H9 (cell line): ENCODE measurements around the gene PAM. TPM values are rescaled to one million over a fixed set of nuclear protein-coding genes. Genes with fewer than 3 reads are reported as not detected.

Experiments
- DNase-seq: peaks from one replicate; pipeline ENCODE4 v3.0.0-alpha.2; 2017
- H2AFZ ChIP-seq: one replicate; pipeline ENCODE4 v1.6.1; 2013; ENCODE audit warnings: mild to moderate bottlenecking, low read length, control low read depth, moderate library complexity
- H2AK5ac ChIP-seq: 2 replicates; pipeline ENCODE4 v1.6.1; 2013; ENCODE audit warnings: low read length, control low read depth, mixed read lengths; ENCODE audit not compliant: insufficient read length
- H2BK120ac ChIP-seq: one replicate; pipeline ENCODE4 v1.6.1; 2013; ENCODE audit warnings: low read depth, mild to moderate bottlenecking, low read length, control low read depth, inconsistent platforms; ENCODE audit not compliant: poor library complexity, severe bottlenecking
- H2BK12ac ChIP-seq: 2 replicates; pipeline ENCODE4 v1.6.1; 2013; ENCODE audit warnings: low read length, control low read depth, mixed read lengths, low read depth; ENCODE audit not compliant: insufficient read length
- H2BK15ac ChIP-seq: 2 replicates; pipeline ENCODE4 v1.6.1; 2013; ENCODE audit warnings: low read depth, low read length, control low read depth
- H2BK20ac ChIP-seq: one replicate; pipeline ENCODE4 v1.6.1; 2013; ENCODE audit warnings: low read depth, mild to moderate bottlenecking, low read length, control low read depth, inconsistent platforms; ENCODE audit not compliant: poor library complexity, severe bottlenecking
- H2BK5ac ChIP-seq: 2 replicates; pipeline ENCODE4 v1.6.1; 2013; ENCODE audit warnings: low read length, control low read depth, mixed read lengths; ENCODE audit not compliant: insufficient read length
- H3K14ac ChIP-seq: 2 replicates; pipeline ENCODE4 v1.6.1; 2013; ENCODE audit warnings: low read length, control low read depth; ENCODE audit not compliant: insufficient read depth
- H3K18ac ChIP-seq: 2 replicates; pipeline ENCODE4 v1.6.1; 2013; ENCODE audit warnings: low read depth, mild to moderate bottlenecking, mixed read lengths, low read length, control low read depth; ENCODE audit not compliant: insufficient read length
- H3K23ac ChIP-seq: 2 replicates; pipeline ENCODE4 v1.6.1; 2013; ENCODE audit warnings: low read length, control low read depth, mixed read lengths, low read depth; ENCODE audit not compliant: insufficient read length
- H3K23me2 ChIP-seq: 2 replicates; pipeline ENCODE4 v1.6.1; 2013; ENCODE audit warnings: low read depth, mild to moderate bottlenecking, mixed read lengths, low read length, control low read depth; ENCODE audit not compliant: insufficient read length, poor library complexity, severe bottlenecking
- H3K27ac ChIP-seq: 2 replicates; pipeline ENCODE4 v1.5.1; 2013; ENCODE audit warnings: low read length, control low read depth, mixed read lengths, low read depth; ENCODE audit not compliant: insufficient read length
- H3K27me3 ChIP-seq: 2 replicates; pipeline ENCODE4 v1.6.1; 2013; ENCODE audit warnings: low read length, control low read depth, inconsistent platforms; ENCODE audit not compliant: insufficient read depth
- H3K4ac ChIP-seq: 2 replicates; pipeline ENCODE4 v1.6.1; 2013; ENCODE audit warnings: low read depth, mild to moderate bottlenecking, control low read depth, inconsistent platforms, low read length, moderate library complexity
- H3K4me1 ChIP-seq: 2 replicates; pipeline ENCODE4 v1.6.1; 2013; ENCODE audit warnings: low read length, control low read depth, inconsistent platforms; ENCODE audit not compliant: insufficient read depth
- H3K4me2 ChIP-seq: 2 replicates; pipeline ENCODE4 v1.6.1; 2013; ENCODE audit warnings: low read length, control low read depth, mixed read lengths; ENCODE audit not compliant: insufficient read length, insufficient read depth
- H3K56ac ChIP-seq: 2 replicates; pipeline ENCODE4 v1.6.1; 2013; ENCODE audit warnings: low read depth, mild to moderate bottlenecking, mixed read lengths, low read length, control low read depth; ENCODE audit not compliant: insufficient read length
- H3K79me1 ChIP-seq: 2 replicates; pipeline ENCODE4 v1.6.1; 2013; ENCODE audit warnings: low read depth, mild to moderate bottlenecking, moderate library complexity, low read length, control low read depth, inconsistent platforms; ENCODE audit not compliant: insufficient read depth, poor library complexity, severe bottlenecking
- H3K79me2 ChIP-seq: 2 replicates; pipeline ENCODE4 v1.6.1; 2013; ENCODE audit warnings: low read length, control low read depth, inconsistent platforms; ENCODE audit not compliant: insufficient read depth
- H3K9ac ChIP-seq: 2 replicates; pipeline ENCODE4 v1.6.1; 2013; ENCODE audit warnings: low read length, control low read depth, mixed read lengths; ENCODE audit not compliant: insufficient read length; ENCODE audit errors: extremely low read depth
- H3K9me3 ChIP-seq: one replicate; pipeline ENCODE4 v1.6.1; 2013; ENCODE audit warnings: low read depth, low read length, inconsistent platforms; ENCODE audit not compliant: control insufficient read depth
- H3T11ph ChIP-seq: one replicate; pipeline ENCODE4 v1.6.1; 2013; ENCODE audit warnings: mild to moderate bottlenecking, low read length, control low read depth, inconsistent platforms
- H4K20me1 ChIP-seq: one replicate; pipeline ENCODE4 v1.6.1; 2013; ENCODE audit not compliant: control insufficient read depth, insufficient read length, insufficient read depth
- H4K5ac ChIP-seq: 2 replicates; pipeline ENCODE4 v1.6.1; 2013; ENCODE audit warnings: low read depth, mild to moderate bottlenecking, mixed read lengths, low read length, control low read depth; ENCODE audit not compliant: insufficient read length
- H4K8ac ChIP-seq: replicated peaks from 2 replicates; pipeline ENCODE4 v1.6.1; 2013; ENCODE audit warnings: low read length, control low read depth, mixed read lengths, low read depth; ENCODE audit not compliant: insufficient read length
- H4K91ac ChIP-seq: 2 replicates; pipeline ENCODE4 v1.6.1; 2013; ENCODE audit warnings: low read depth, mild to moderate bottlenecking, moderate library complexity, mixed read lengths, low read length, control low read depth; ENCODE audit not compliant: insufficient read length
- H3K27ac Mint-ChIP-seq, 3 experiments: 2 replicates in 2 of 3; 3 replicates in 1 of 3; pipeline ENCODE4 v1.8.0; 2020 to 2021; ENCODE audit warnings: mixed read lengths in 3 of 3, mild to moderate bottlenecking in 1 of 3, moderate library complexity in 1 of 3
- H3K27me3 Mint-ChIP-seq: 2 replicates; pipeline ENCODE4 v1.8.0; 2021; ENCODE audit warnings: low read depth, mild to moderate bottlenecking, moderate library complexity, mixed read lengths
- H3K36me3 Mint-ChIP-seq, 3 experiments: 2 replicates in 2 of 3; 3 replicates in 1 of 3; pipeline ENCODE4 v1.8.0; 2020 to 2021; ENCODE audit warnings: low read depth in 3 of 3, mixed read lengths in 3 of 3; ENCODE audit not compliant: insufficient read depth in 1 of 3
- H3K4me1 Mint-ChIP-seq, 2 experiments: 2 replicates each; pipeline ENCODE4 v1.8.0; 2020; ENCODE audit warnings: mixed read lengths in 2 of 2
- H3K4me3 Mint-ChIP-seq, 2 experiments: 2 replicates in 1 of 2; 3 replicates in 1 of 2; pipeline ENCODE4 v1.8.0; 2020 to 2021; ENCODE audit warnings: mild to moderate bottlenecking in 2 of 2, mixed read lengths in 2 of 2, moderate library complexity in 1 of 2
- H3K9me3 Mint-ChIP-seq, 2 experiments: 2 replicates in 1 of 2; 3 replicates in 1 of 2; pipeline ENCODE4 v1.8.0; 2020; ENCODE audit warnings: mild to moderate bottlenecking in 2 of 2, mixed read lengths in 2 of 2, moderate library complexity in 1 of 2
- WGBS: extraction: QIAGEN DNeasy Blood & Tissue Kit; methylation state at CpG from one replicate; pipeline ENCODE4 v1.1.7; 2013; ENCODE audit warnings: missing lambda C conversion rate, low lambda C conversion rate, mixed read lengths; ENCODE audit not compliant: insufficient read length; ENCODE audit errors: extremely low coverage; 5-methylcytosine and 5-hydroxymethylcytosine counted together
- total RNA-seq: library from RNA; stranded (reverse); gene quantifications from 2 replicates; pipeline ENCODE4 v1.2.1, GENCODE V29; 2021
- TF ChIP-seq, protein P1 (sequence below): fragments of 200-600 bp; sonication (generic); conservative IDR thresholded peaks from 3 replicates; pipeline ENCODE4 v1.8.0; 2021; ENCODE audit warnings: antibody characterized with exemption, mild to moderate bottlenecking

Gene PAM
- total RNA-seq, 1 experiment from 2014 or later, result 31.5 TPM

- H3K27me3 Mint-ChIP-seq, result no peaks in the 10 kb centered on the region
- Histone ChIP-seq H3K27me3 (no peaks in the 10 kb centered on the region), H3K18ac (no peak overlapping the region), H4K8ac (no peak overlapping the region), H2BK5ac (no peak overlapping the region), H3K9me3 (no peaks in the 10 kb centered on the region), H3K23me2 (no peaks in the 10 kb centered on the region), H3K27ac (no peak overlapping the region), H3K79me1 (no peaks in the 10 kb centered on the region), H2BK120ac (no peak overlapping the region), H4K20me1 (no peaks in the 10 kb centered on the region), H3K14ac (no peak overlapping the region), H4K5ac (no peak overlapping the region), H2BK12ac (no peak overlapping the region), H3K9ac (no peak overlapping the region), H3K23ac (no peak overlapping the region), H2BK15ac (no peak overlapping the region), H3K4me1 (peaks cover 3% of the 10 kb centered on the region; the same call in 1 of the 2 replicates), H2AFZ (no peak overlapping the region), H3K56ac (no peak overlapping the region), H3T11ph (no peak overlapping the region), H3K79me2 (no peaks in the 10 kb centered on the region; the same call in 1 of the 2 replicates), H3K4me2 (no peak overlapping the region), H2AK5ac (no peak overlapping the region), H4K91ac (no peak overlapping the region), H2BK20ac (no peak overlapping the region), H3K4ac (no peak overlapping the region)
- TF ChIP-seq, protein P1, sequence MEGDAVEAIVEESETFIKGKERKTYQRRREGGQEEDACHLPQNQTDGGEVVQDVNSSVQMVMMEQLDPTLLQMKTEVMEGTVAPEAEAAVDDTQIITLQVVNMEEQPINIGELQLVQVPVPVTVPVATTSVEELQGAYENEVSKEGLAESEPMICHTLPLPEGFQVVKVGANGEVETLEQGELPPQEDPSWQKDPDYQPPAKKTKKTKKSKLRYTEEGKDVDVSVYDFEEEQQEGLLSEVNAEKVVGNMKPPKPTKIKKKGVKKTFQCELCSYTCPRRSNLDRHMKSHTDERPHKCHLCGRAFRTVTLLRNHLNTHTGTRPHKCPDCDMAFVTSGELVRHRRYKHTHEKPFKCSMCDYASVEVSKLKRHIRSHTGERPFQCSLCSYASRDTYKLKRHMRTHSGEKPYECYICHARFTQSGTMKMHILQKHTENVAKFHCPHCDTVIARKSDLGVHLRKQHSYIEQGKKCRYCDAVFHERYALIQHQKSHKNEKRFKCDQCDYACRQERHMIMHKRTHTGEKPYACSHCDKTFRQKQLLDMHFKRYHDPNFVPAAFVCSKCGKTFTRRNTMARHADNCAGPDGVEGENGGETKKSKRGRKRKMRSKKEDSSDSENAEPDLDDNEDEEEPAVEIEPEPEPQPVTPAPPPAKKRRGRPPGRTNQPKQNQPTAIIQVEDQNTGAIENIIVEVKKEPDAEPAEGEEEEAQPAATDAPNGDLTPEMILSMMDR, result no peak
- peaks cover 19 to 28% of the 10 kb centered on the region in 2 experiments for H3K4me1 Mint-ChIP-seq
- no peak for DNase-seq
- H3K4me3 Mint-ChIP-seq, result no peak overlapping the region
- H3K36me3 Mint-ChIP-seq, result no peaks in the 10 kb centered on the region
- no peaks in the 10 kb centered on the region for H3K9me3 Mint-ChIP-seq
- no peak overlapping the region for H3K27ac Mint-ChIP-seq
- WGBS, result no CpG with 5 or more reads among the region's 2 CpGs
Observed at GRCh38 chr5:102767862-102768261, 12.8 kb downstream of the PAM start.
